ENCODE measurements around the gene KY.

- TF ChIP-seq FOXP2 (optimal IDR thresholded peaks at IDR 0.05; ENCODE audit: control extremely low read depth, extremely low read length, insufficient read depth), result no peak
- TF ChIP-seq POLR2AphosphoS5 (IDR thresholded peaks at IDR 0.05; ENCODE audit: borderline replicate concordance, low read depth, low read length), result no peak
- TF ChIP-seq EZH2 (IDR thresholded peaks at IDR 0.05), result no peak
Observed at GRCh38 chr3:134665243-134665642, 14.4 kb upstream of the KY start.

All from SK-N-MC (cell line).